GM10847 (cell line): ENCODE measurements around the gene UNCX.

ENCODE experiments used
- POLR2A ChIP-seq: IDR thresholded peaks from 2 replicates; pipeline ENCODE4 v1.6.1; 2011; ENCODE audit not compliant: insufficient read length; ENCODE audit errors: extremely low read depth

The UNCX gene

GRCh38 chr7:1227071-1227804 is 5.4 kb upstream of the UNCX start:
- TF ChIP-seq POLR2A, result no peak

DNA sequence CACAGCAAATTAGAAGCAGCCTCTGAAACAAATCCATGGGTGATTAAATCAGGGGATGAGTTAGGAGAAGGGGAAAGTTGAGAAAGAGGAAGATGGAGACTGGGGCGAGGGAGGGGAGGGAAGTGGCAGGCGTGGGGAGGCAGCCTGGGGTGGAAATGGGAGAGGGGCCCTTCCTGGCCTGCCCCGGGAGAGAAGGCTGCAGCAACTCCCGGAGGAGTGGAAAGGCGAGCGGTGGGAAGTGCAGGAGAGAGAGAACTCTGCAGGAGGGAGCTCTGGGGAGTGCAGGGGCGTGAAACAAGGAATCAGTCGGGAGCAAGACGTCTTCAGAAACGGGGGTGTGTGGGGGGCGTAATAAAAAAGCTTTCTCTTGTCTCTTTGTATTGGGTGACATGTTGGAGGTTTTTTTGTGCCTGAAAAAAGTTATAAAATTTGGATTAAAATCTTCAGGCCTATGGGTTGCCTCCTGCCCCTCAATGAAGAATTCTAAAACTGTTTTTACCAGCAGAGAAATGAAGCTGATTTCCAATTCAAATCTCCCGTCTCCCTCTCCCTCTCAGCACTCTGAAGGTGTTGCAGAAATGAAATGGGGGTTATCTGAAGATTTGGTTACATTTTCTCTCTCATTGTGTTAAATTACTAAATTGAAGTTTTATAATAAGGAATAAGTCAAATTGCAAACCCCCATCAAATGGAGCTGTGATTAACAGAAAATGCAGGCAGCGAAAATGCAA is 4.7 kb upstream of the UNCX start:
- TF ChIP-seq POLR2A, result no peak

- TF ChIP-seq POLR2A, result no peak
Measured at GRCh38 chr7:1228545-1229201, 4.0 kb upstream of the UNCX start.

DNA sequence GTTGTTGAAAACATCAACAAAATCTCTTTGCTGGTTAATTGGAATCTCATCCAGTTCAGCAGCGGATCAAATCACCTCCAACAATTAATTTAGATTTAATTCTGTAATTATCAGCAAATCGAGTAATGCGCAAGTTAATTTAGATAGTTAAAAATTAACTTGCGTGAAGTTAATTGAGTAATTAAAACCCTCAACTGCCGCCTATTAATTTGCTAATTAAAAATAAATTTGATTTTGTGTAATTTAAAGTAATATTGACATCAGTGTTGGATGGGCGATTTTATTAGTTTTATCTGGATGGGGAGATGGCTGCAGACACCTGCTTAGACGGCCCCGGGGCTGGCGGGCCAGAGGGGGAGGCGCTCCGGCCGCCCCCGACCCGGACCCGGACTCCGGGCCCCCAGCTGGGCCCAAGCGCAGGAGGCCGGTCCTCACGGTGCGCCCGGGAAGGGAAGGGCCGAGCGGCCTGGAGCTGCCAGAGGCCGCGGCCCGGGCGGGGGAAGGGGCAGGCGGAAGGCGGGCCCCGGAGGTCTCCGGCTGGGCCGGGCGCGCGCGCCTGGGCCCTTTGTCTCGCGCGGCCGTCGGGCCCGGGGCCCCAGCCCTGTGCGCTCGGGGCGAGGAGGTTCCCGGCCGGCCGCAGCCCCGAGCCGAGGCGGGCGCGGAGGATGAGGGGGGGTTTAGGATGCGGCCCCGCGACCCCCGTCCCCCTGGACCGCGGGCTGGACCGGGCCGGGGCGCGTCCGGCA is 3.3 kb upstream of the UNCX start:
- no peak for TF ChIP-seq POLR2A

GRCh38 chr7:1229956-1230355 is 2.7 kb upstream of the UNCX start:
- TF ChIP-seq POLR2A, result no peak

DNA sequence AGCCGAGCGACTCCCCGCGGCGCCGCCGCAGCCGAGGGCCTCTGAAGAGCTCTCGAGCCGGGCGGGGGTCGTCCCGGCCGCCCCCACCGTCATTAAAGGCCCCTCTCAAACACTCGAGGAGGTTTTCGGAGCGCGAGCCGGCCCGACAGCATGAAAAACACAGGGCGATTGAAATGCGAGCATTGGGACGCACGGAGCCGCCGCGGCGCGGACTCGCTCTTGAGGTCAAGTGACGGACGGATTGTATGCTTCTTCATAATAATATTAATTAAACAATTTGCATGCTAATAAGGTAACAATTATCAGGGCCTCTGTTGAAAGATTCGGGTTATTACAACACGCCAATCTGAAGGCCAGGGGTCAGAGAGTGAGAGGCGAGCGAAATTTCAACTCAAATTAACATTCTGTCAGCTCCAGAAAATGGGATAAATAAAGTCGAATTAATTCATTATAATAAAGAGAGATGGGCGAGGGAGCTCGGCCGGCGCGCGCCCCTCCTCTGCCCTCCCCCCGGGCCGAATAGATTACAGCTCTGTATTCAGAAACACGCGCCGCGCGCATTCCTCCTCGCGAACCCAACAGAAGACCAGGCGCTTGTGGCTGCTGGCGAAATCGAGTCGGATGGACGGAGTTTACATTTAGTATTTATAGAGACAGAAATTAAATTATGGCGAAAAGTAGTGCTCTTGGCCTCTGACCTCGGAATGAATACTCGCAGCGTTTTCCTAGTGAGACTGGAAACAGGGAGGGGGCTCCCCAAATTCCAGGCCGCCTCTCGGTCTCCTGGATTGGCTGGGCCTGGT is 2.1 kb upstream of the UNCX start:
- TF ChIP-seq POLR2A, result no peak

GRCh38 chr7:1231214-1232102 is 1.2 kb upstream of the UNCX start:
- no peak for TF ChIP-seq POLR2A

DNA sequence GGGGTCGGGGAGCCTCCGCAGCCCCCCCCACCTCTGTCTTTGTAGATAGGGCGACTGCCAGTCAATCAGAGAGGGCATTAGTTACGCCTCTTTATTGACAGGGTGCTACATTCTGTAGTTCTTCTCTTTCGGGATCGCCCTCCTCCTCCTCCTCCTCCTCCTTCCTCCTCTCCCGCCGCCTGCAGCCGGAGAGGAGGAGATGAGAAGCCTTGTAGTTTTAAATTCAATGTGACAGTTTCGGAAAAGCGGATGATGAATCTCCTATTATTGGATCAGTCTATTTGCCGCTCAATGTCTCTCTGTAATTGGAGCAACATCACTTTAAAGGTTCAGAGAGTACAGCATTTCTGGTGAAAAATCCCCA is 587 bp upstream of the UNCX start:
- TF ChIP-seq POLR2A, result no peak

GRCh38 chr7:1233333-1234048 is 819 bp downstream of the UNCX start:
- no peak for TF ChIP-seq POLR2A

GRCh38 chr7:1234049-1234880 is 1.6 kb downstream of the UNCX start:
- no peak for TF ChIP-seq POLR2A

DNA sequence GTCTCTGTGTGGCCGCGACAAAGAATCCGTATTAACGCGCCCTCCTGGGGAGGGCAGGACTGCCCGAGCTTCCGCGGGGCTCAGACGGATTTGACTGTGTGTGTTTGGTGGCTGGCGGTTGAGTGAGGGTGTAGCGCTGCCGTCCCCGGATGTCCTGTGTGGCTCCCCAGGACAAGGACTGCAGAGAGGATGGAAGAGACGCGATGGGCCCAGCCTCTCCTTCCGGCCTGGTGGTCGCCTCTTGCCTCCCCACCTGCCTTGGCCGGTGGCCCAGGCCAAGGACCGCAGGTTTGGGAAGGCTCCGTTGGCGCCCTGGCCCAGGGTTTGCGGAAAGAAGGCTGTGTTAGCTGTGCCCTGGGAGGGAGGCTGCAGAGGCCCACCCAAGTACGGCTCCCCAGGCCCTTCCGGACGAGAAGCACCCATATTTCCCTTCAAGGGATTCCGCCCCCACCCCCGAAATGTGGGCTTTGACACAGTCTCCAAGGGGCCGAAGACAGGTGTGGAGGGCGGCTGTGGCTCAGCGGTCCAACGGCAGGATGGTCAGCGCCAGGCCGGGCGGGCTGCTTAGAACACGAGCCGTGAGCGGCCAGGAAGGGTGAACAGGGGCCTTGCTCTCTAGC is 2.3 kb downstream of the UNCX start:
- TF ChIP-seq POLR2A, result no peak

DNA sequence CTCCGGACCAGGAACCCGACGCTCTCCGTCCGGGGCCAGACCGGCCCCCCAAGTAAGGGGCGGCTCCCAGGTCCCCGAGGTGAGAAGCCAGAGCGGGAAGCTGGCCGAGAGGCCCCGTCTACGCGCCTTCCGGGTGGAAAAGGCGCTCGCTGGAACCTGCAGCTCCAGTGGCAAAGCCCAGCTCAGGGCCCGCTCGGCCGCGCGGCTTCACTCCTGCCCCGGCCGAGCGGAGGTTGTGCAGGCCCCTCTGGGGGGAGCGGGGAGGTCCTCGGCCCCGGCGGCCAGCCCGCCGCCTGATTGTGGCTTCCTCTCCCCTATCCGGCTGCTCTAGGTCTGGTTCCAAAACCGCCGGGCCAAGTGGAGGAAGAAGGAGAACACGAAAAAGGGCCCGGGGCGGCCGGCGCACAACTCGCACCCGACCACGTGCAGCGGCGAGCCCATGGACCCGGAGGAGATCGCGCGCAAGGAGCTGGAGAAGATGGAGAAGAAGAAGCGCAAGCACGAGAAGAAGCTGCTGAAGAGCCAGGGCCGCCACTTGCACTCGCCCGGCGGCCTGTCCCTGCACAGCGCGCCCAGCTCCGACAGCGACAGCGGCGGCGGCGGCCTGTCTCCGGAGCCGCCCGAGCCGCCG is 2.9 kb downstream of the UNCX start:
- no peak for TF ChIP-seq POLR2A
